Smooth muscle cell (in vitro differentiated cells): ENCODE results near the gene GRID1. TPM values are rescaled to one million over a fixed set of nuclear protein-coding genes. Genes with fewer than 3 reads are reported as not detected.

ENCODE experiments used
- DNase-seq: peaks from one replicate; lab custom pipeline; 2025; ENCODE audit not compliant: unreplicated experiment; lab: John Stamatoyannopoulos, UW
- H2AFZ ChIP-seq: fragments of 200-600 bp; sonication (generic); 2 replicates; pipeline ENCODE4 v1.6.0; 2016; ENCODE audit warnings: antibody characterized with exemption, low read depth, mild to moderate bottlenecking
- H3F3A ChIP-seq: fragments of 200-600 bp; sonication (generic); 2 replicates; pipeline ENCODE4 v1.6.0; 2017; ENCODE audit warnings: antibody characterized with exemption, low read depth
- H3K27ac ChIP-seq: fragments of 200-600 bp; sonication (generic); 2 replicates; pipeline ENCODE4 v1.5.1; 2016; ENCODE audit warnings: low read depth, mild to moderate bottlenecking
- H3K27me3 ChIP-seq: fragments of 200-600 bp; sonication (generic); 2 replicates; pipeline ENCODE4 v1.6.1; 2016; ENCODE audit warnings: low read depth, mild to moderate bottlenecking
- H3K36me3 ChIP-seq: fragments of 200-600 bp; sonication (generic); 2 replicates; pipeline ENCODE4 v1.5.1; 2016; ENCODE audit warnings: low read depth
- H3K4me1 ChIP-seq: fragments of 200-600 bp; sonication (generic); 2 replicates; pipeline ENCODE4 v1.5.1; 2016; ENCODE audit warnings: low read depth
- H3K4me2 ChIP-seq: fragments of 200-600 bp; sonication (generic); 2 replicates; pipeline ENCODE4 v1.6.0; 2016; ENCODE audit warnings: mild to moderate bottlenecking
- H3K4me3 ChIP-seq: fragments of 200-600 bp; sonication (generic); 2 replicates; pipeline ENCODE4 v1.5.1; 2016; ENCODE audit warnings: mild to moderate bottlenecking
- H3K79me2 ChIP-seq: fragments of 200-600 bp; sonication (generic); 2 replicates; pipeline ENCODE4 v1.6.0; 2016; ENCODE audit warnings: low read depth, mild to moderate bottlenecking
- H3K9ac ChIP-seq: fragments of 200-600 bp; sonication (generic); 2 replicates; pipeline ENCODE4 v1.6.0; 2016; ENCODE audit warnings: low read depth
- H3K9me3 ChIP-seq: fragments of 200-600 bp; sonication (generic); replicated peaks from 2 replicates; pipeline ENCODE4 v1.5.1; 2016; ENCODE audit warnings: low read depth
- H4K20me1 ChIP-seq: fragments of 200-600 bp; sonication (generic); 2 replicates; pipeline ENCODE4 v1.6.0; 2016; ENCODE audit warnings: low read depth
- CTCF ChIP-seq: fragments of 200-600 bp; sonication (generic); IDR thresholded peaks from 2 replicates; pipeline ENCODE4 v1.5.1; 2017; ENCODE audit warnings: borderline replicate concordance, mild to moderate bottlenecking, antibody characterized with exemption; ENCODE audit not compliant: insufficient read depth, poor library complexity, severe bottlenecking
- WGBS: methylation state at CpG from one replicate; pipeline ENCODE4 v1.1.7; 2016; ENCODE audit warnings: low lambda C conversion rate; 5-methylcytosine and 5-hydroxymethylcytosine counted together
- polyA plus RNA-seq: library from polyadenylated mRNA; unstranded; fragments of >200 nt; fragmentation: Nextera tagmentation; extraction: Ambion mirVana; gene quantifications from 2 replicates; pipeline ENCODE4 v1.2.1, GENCODE V29; 2016
- total RNA-seq: library from RNA; depleted of rRNA; stranded (reverse); fragments of >200 nt; gene quantifications from 2 replicates; pipeline ENCODE4 v1.2.3, GENCODE V29; 2014

GRID1 gene
- total and polyA plus RNA-seq, 2 experiments from 2014 or later = 4.4 to 7.4 TPM

GRCh38 chr10:86365346-86366032 is 1.1 kb downstream of the GRID1 start:
- H3K9ac ChIP-seq = no peak overlapping the region
- peak overlapping the region; percentile 87 for H3K4me2 ChIP-seq
- WGBS = 3% methylated on average over 28 of the region's 47 CpGs
- H3K4me3 ChIP-seq = peak overlapping the region; percentile 54
- peaks cover 45% of the 10 kb centered on the region for H4K20me1 ChIP-seq
- H3K4me1 ChIP-seq = peaks cover 5% of the 10 kb centered on the region
- H3K79me2 ChIP-seq = no peaks in the 10 kb centered on the region
- H3K36me3 ChIP-seq = no peaks in the 10 kb centered on the region
- peaks cover 85% of the 10 kb centered on the region for H3K27me3 ChIP-seq
- no peak overlapping the region for H2AFZ ChIP-seq
- H3K9me3 ChIP-seq = no peaks in the 10 kb centered on the region
- TF ChIP-seq CTCF = no peak
- peaks cover 12% of the 10 kb centered on the region for H3F3A ChIP-seq
- DNase-seq = no peak
- no peak overlapping the region for H3K27ac ChIP-seq

GRCh38 chr10:86364491-86365345 is 1.9 kb downstream of the GRID1 start:
- Histone ChIP-seq H2AFZ (no peak overlapping the region), H3K4me1 (peaks cover 8% of the 10 kb centered on the region), H4K20me1 (peaks cover 53% of the 10 kb centered on the region), H3K4me2 (peak overlapping the region; percentile 87), H3K27me3 (peaks cover 78% of the 10 kb centered on the region), H3K79me2 (no peaks in the 10 kb centered on the region), H3F3A (peaks cover 12% of the 10 kb centered on the region), H3K4me3 (peak overlapping the region; percentile 54), H3K9me3 (no peaks in the 10 kb centered on the region), H3K9ac (no peak overlapping the region), H3K36me3 (no peaks in the 10 kb centered on the region), H3K27ac (no peak overlapping the region)
- no peak for TF ChIP-seq CTCF
- WGBS = 10% methylated on average over 38 of the region's 46 CpGs
- no peak for DNase-seq

- no peaks in the 10 kb centered on the region for H3K9me3 ChIP-seq
- no peak overlapping the region for H2AFZ ChIP-seq
- no peak for DNase-seq
- peak overlapping the region; percentile 87 for H3K4me2 ChIP-seq
- H3K79me2 ChIP-seq = no peaks in the 10 kb centered on the region
- no peak overlapping the region for H3K9ac ChIP-seq
- H3K36me3 ChIP-seq = no peaks in the 10 kb centered on the region
- H3K4me1 ChIP-seq = peaks cover 8% of the 10 kb centered on the region
- peaks cover 76% of the 10 kb centered on the region for H3K27me3 ChIP-seq
- TF ChIP-seq CTCF = no peak
- peak overlapping the region; percentile 41 for H3K4me3 ChIP-seq
- H4K20me1 ChIP-seq = peaks cover 59% of the 10 kb centered on the region
- peaks cover 12% of the 10 kb centered on the region for H3F3A ChIP-seq
- no peak overlapping the region for H3K27ac ChIP-seq
- WGBS = 37% methylated on average over 29 of the region's 29 CpGs
Observed at GRCh38 chr10:86363833-86364490, 2.6 kb downstream of the GRID1 start.
